Keratinocyte (primary cell): ENCODE results near the gene C6orf163. TPM values are rescaled to one million over a fixed set of nuclear protein-coding genes. Genes with fewer than 3 reads are reported as not detected.

ENCODE experiments used
- DNase-seq: peaks from one replicate; pipeline ENCODE4 v3.0.0-alpha.2; 2011; ENCODE audit warnings: low read depth, missing footprints, low spot score
- FAIRE-seq: peaks from 2 replicates; lab custom pipeline; 2011; peaks lifted over from hg19 to GRCh38; lab: Jason Lieb, UNC
- H2AFZ ChIP-seq: 2 replicates; pipeline ENCODE4 v1.6.0; 2012; ENCODE audit warnings: low read length, control low read depth, inconsistent platforms; ENCODE audit not compliant: control insufficient read depth
- H3K27ac ChIP-seq: 2 replicates; pipeline ENCODE4 v1.5.1; 2011; ENCODE audit warnings: low read length; ENCODE audit not compliant: control insufficient read depth, insufficient read depth
- H3K27me3 ChIP-seq: 3 replicates; pipeline ENCODE4 v1.6.0; 2011; ENCODE audit warnings: low read length; ENCODE audit not compliant: control insufficient read depth, insufficient read depth; ENCODE audit errors: extremely low read depth
- H3K36me3 ChIP-seq, 2 experiments: 2 replicates in 1 of 2; 3 replicates in 1 of 2; pipeline ENCODE4 v1.5.1; 2011; ENCODE audit warnings: low read length in 2 of 2, mild to moderate bottlenecking in 1 of 2; ENCODE audit not compliant: control insufficient read depth in 2 of 2, insufficient read depth in 2 of 2; ENCODE audit errors: extremely low read depth in 1 of 2
- H3K4me1 ChIP-seq: 3 replicates; pipeline ENCODE4 v1.5.1; 2011; ENCODE audit warnings: low read length; ENCODE audit not compliant: control insufficient read depth, insufficient read depth; ENCODE audit errors: extremely low read depth
- H3K4me2 ChIP-seq: 3 replicates; pipeline ENCODE4 v1.6.0; 2011; ENCODE audit warnings: low read depth, low read length; ENCODE audit not compliant: control insufficient read depth, insufficient read depth; ENCODE audit errors: extremely low read depth
- H3K4me3 ChIP-seq, 3 experiments: fragments of 200-600 bp in 1 of 3; sonication (generic) in 1 of 3; 2 replicates in 2 of 3; 3 replicates in 1 of 3; pipeline ENCODE4 v1.5.1; 2011 to 2016; ENCODE audit warnings: low read length in 3 of 3, mild to moderate bottlenecking in 3 of 3, control low read depth in 2 of 3, inconsistent platforms in 1 of 3, low read depth in 1 of 3, mixed read lengths in 1 of 3, mixed run types in 1 of 3, moderate library complexity in 1 of 3; ENCODE audit not compliant: control insufficient read depth in 2 of 3, insufficient read depth in 2 of 3; ENCODE audit errors: extremely low read depth in 1 of 3
- H3K79me2 ChIP-seq: 2 replicates; pipeline ENCODE4 v1.6.0; 2012; ENCODE audit warnings: low read length; ENCODE audit not compliant: control insufficient read depth, insufficient read depth
- H3K9ac ChIP-seq: 3 replicates; pipeline ENCODE4 v1.6.0; 2011; ENCODE audit warnings: low read length; ENCODE audit not compliant: control insufficient read depth, insufficient read depth; ENCODE audit errors: extremely low read depth
- H3K9me1 ChIP-seq: 3 replicates; pipeline ENCODE4 v1.6.0; 2011; ENCODE audit warnings: low read length; ENCODE audit not compliant: control insufficient read depth, insufficient read depth; ENCODE audit errors: extremely low read depth
- H3K9me3 ChIP-seq: 2 replicates; pipeline ENCODE4 v1.5.1; 2012; ENCODE audit warnings: low read depth, low read length; ENCODE audit not compliant: control insufficient read depth
- H4K20me1 ChIP-seq: 3 replicates; pipeline ENCODE4 v1.6.0; 2011; ENCODE audit warnings: low read length; ENCODE audit not compliant: control insufficient read depth, insufficient read depth; ENCODE audit errors: extremely low read depth
- EZH2 ChIP-seq: IDR thresholded peaks from one replicate; pipeline ENCODE4 v1.6.1; 2012; ENCODE audit warnings: inconsistent platforms, mild to moderate bottlenecking, low read length, moderate library complexity
- dilution Hi-C: fragments of 300-500 bp; cut with MboI; formaldehyde crosslinking; loops from one replicate; pipeline ENCODE4 v1.7.0; 2020; ENCODE audit warnings: low sequenced_read_pairs; ENCODE audit not compliant: extremely low pct_ligation_motif_present
- polyA plus RNA-seq, 5 experiments: library from polyadenylated mRNA; depleted of rRNA in 3 of 5; stranded (reverse) in 3 of 5; stranded (forward) in 1 of 5; unstranded in 1 of 5; fragments of >200 nt; gene quantifications; 1 replicate in 1 of 5; 2 replicates in 3 of 5; 3 replicates in 1 of 5; pipeline versions ENCODE4 v1.2.1 to v1.2.3, GENCODE V29; 2011 to 2012; ENCODE audit warnings: missing spikeins in 2 of 5, low read depth in 1 of 5, low replicate concordance in 1 of 5
- TF ChIP-seq, protein P1 (sequence below), 3 experiments: IDR thresholded peaks in 1 of 3; conservative IDR thresholded peaks in 1 of 3; optimal IDR thresholded peaks in 1 of 3; 2 replicates in 2 of 3; 3 replicates in 1 of 3; pipeline versions ENCODE3 to v1.5.1; 2011; ENCODE audit warnings: low read length in 3 of 3, mild to moderate bottlenecking in 3 of 3, moderate library complexity in 2 of 3, control low read depth in 1 of 3, inconsistent platforms in 1 of 3; ENCODE audit not compliant: insufficient read depth in 2 of 3; ENCODE audit errors: extremely low read depth in 1 of 3

C6orf163 gene
- polyA plus RNA-seq, 1 donor (not counting 4 experiments of a cell fraction or from before 2014, with no cell fraction given): 0.83 TPM

DNA sequence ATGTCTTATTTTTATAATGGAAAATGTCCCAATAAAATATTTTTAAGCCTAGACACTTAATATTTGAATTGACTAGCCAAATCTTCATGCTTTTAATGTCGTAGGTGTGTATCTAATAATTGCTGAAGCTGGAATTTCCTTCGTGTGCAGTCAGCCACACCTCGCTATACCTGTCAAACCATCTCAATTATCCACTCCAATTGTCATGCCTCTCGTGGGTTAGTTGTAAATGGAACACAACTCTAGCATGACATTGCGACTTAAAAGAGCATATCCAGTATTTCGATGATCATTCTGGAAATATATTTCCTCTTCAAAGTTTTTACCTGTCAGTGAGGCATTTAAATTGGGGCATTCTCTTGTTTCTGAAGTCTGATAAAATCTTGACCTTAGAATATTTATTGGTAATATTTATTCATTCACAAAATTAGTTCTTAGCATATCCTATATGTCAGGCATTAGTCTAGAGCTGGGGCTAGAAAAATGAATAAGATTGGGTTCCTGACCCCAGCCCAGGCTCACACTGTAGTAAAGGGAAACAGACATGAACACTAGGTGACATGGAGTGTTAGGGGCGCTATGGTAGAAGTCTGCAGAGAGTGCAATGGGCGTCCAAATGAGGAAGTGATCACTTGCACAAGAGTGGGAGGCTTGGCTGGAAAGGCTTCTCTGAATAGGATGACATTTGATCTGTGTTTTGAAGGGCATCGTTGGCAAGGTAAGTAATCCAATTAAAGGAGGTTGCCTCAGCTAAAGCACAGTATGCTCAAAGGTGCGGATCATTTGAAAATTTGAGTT, 52.2 kb downstream of the C6orf163 start:
- Histone ChIP-seq H3K9ac (no peak overlapping the region), H3K9me3 (no peaks in the 10 kb centered on the region), H3K4me3 (no peak overlapping the region), H3K36me3 (no peaks in the 10 kb centered on the region), H3K27ac (no peak overlapping the region), H3K4me1 (no peaks in the 10 kb centered on the region), H3K79me2 (no peaks in the 10 kb centered on the region), H3K4me2 (no peak overlapping the region), H2AFZ (no peak overlapping the region), H3K27me3 (no peaks in the 10 kb centered on the region), H3K9me1 (no peaks in the 10 kb centered on the region), H4K20me1 (no peaks in the 10 kb centered on the region)
- no peak for DNase-seq
- no peak for FAIRE-seq
- no peak for TF ChIP-seq EZH2
- TF ChIP-seq, protein P1, sequence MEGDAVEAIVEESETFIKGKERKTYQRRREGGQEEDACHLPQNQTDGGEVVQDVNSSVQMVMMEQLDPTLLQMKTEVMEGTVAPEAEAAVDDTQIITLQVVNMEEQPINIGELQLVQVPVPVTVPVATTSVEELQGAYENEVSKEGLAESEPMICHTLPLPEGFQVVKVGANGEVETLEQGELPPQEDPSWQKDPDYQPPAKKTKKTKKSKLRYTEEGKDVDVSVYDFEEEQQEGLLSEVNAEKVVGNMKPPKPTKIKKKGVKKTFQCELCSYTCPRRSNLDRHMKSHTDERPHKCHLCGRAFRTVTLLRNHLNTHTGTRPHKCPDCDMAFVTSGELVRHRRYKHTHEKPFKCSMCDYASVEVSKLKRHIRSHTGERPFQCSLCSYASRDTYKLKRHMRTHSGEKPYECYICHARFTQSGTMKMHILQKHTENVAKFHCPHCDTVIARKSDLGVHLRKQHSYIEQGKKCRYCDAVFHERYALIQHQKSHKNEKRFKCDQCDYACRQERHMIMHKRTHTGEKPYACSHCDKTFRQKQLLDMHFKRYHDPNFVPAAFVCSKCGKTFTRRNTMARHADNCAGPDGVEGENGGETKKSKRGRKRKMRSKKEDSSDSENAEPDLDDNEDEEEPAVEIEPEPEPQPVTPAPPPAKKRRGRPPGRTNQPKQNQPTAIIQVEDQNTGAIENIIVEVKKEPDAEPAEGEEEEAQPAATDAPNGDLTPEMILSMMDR (optimal IDR thresholded peaks at IDR 0.05 in 1 of 3, IDR thresholded peaks at IDR 0.05 in 1 of 3, conservative IDR thresholded peaks at IDR 0.05 in 1 of 3; ENCODE audit: extremely low read depth in 1 of 3, insufficient read depth in 2 of 3, low read length in 3 of 3): no peak
- dilution Hi-C loops: no loop called here

DNA sequence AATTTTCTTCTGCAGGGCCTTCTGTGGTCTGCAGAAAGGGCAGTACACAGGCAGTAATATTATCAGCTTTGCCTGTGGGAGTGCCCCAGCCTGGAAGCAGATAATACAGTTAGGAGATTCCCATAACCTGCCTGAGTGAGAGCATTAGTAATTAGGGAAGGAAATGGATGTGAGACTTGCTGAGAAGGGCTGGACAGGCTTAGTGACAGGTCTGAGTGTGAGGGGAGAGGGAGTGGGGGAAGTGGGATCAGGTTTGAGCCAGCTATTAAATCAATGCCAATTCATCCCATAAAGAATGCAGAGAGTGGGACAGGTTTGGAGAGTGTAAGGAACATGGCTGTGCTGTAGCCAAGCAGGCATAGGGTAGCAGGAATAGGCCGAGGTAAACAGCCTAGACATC, 53.0 kb downstream of the C6orf163 start:
- TF ChIP-seq, protein P1 (optimal IDR thresholded peaks at IDR 0.05 in 1 of 3, IDR thresholded peaks at IDR 0.05 in 1 of 3, conservative IDR thresholded peaks at IDR 0.05 in 1 of 3; ENCODE audit: extremely low read depth in 1 of 3, insufficient read depth in 2 of 3, low read length in 3 of 3): no peak
- TF ChIP-seq EZH2: no peak
- H3K36me3 ChIP-seq: no peaks in the 10 kb centered on the region
- H3K27ac ChIP-seq: no peak overlapping the region
- no peaks in the 10 kb centered on the region for H3K4me1 ChIP-seq
- FAIRE-seq: no peak
- no peak overlapping the region for H3K4me3 ChIP-seq
- no peaks in the 10 kb centered on the region for H4K20me1 ChIP-seq
- H3K9me1 ChIP-seq: no peaks in the 10 kb centered on the region
- no peak overlapping the region for H3K9ac ChIP-seq
- dilution Hi-C loops: no loop called here
- DNase-seq: no peak
- H3K9me3 ChIP-seq: no peaks in the 10 kb centered on the region
- no peak overlapping the region for H2AFZ ChIP-seq
- H3K79me2 ChIP-seq: no peaks in the 10 kb centered on the region
- no peak overlapping the region for H3K4me2 ChIP-seq
- H3K27me3 ChIP-seq: no peaks in the 10 kb centered on the region
